Effector memory CD8-positive, alpha-beta T cell (primary cell): ENCODE data around the gene AKR1C8.
"Not testable (repeated sequence)": the region's sequence is repeated elsewhere in the genome, so short reads cannot be mapped to it uniquely, and the experiment has no call there.

Source experiments
- ATAC-seq: fragments of 150-1000 bp; cut with Tn5 transposase; replicated peaks from 2 replicates; pipeline ENCODE4 v1.10.0; 2021; ENCODE audit warnings: mild to moderate bottlenecking, moderate library complexity
- DNase-seq, 3 experiments: peaks; one replicate each; pipeline ENCODE4 v3.0.0; 2021
- H3K27ac Mint-ChIP-seq, 2 donors: one replicate each; pipeline ENCODE4 v1.8.0; 2022; ENCODE audit warnings: mild to moderate bottlenecking in 2 of 2, mixed read lengths in 2 of 2, moderate library complexity in 2 of 2
- H3K27me3 Mint-ChIP-seq, 2 donors: one replicate each; pipeline ENCODE4 v1.8.0; 2022; ENCODE audit warnings: mixed read lengths in 2 of 2
- H3K36me3 Mint-ChIP-seq: one replicate; pipeline ENCODE4 v1.8.0; 2022; ENCODE audit warnings: mild to moderate bottlenecking, moderate library complexity, mixed read lengths; ENCODE audit not compliant: insufficient read depth
- H3K4me1 Mint-ChIP-seq, 2 donors: one replicate each; pipeline ENCODE4 v1.8.0; 2022; ENCODE audit warnings: low read depth in 2 of 2, mixed read lengths in 2 of 2
- H3K4me3 Mint-ChIP-seq, 2 donors: one replicate each; pipeline ENCODE4 v1.8.0; 2022; ENCODE audit warnings: mild to moderate bottlenecking in 2 of 2, mixed read lengths in 2 of 2, moderate library complexity in 2 of 2
- H3K9me3 Mint-ChIP-seq, 2 donors: one replicate each; pipeline ENCODE4 v1.8.0; 2022; ENCODE audit warnings: mixed read lengths in 2 of 2

Gene AKR1C8

GRCh38 chr10:5117026-5117425 is 67.9 kb downstream of the AKR1C8 start:
- Mint-ChIP-seq H3K27ac (no peak overlapping the region), H3K27me3 (no peaks in the 10 kb centered on the region), H3K36me3 (no peaks in the 10 kb centered on the region), H3K4me3 (no peak overlapping the region), H3K4me1 (no peaks in the 10 kb centered on the region), H3K9me3 (no peaks in the 10 kb centered on the region)
- DNase-seq (no peak), ATAC-seq (no peak)

DNA sequence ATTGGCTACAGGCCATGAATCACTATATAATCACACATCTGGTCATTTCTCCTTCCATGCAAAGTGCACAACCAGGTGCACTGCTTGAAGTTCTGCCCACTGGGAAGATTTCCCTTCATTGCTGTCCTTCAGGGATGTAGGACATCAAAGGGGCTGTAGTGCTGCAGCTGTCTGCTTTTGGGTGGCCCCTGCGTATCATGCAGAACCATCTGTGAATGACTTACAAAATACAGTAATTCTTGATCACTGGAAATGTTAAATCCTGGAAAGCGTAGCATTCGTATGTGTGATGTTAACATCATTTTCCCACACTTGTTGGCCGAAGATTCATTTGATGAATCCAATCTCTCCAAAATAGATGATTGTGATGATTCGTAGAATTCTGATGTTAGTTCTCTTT is 68.3 kb downstream of the AKR1C8 start:
- H3K4me1 Mint-ChIP-seq = no peaks in the 10 kb centered on the region
- H3K4me3 Mint-ChIP-seq = no peak overlapping the region
- H3K36me3 Mint-ChIP-seq = no peaks in the 10 kb centered on the region
- H3K9me3 Mint-ChIP-seq = no peaks in the 10 kb centered on the region
- H3K27me3 Mint-ChIP-seq = no peaks in the 10 kb centered on the region
- DNase-seq (no peak), ATAC-seq (no peak)
- H3K27ac Mint-ChIP-seq = no peak overlapping the region

GRCh38 chr10:5109861-5110260 is 75.1 kb downstream of the AKR1C8 start:
- not testable (repeated sequence) for H3K27ac Mint-ChIP-seq, ATAC-seq, H3K4me1 Mint-ChIP-seq, H3K27me3 Mint-ChIP-seq, H3K4me3 Mint-ChIP-seq, H3K9me3 Mint-ChIP-seq, H3K36me3 Mint-ChIP-seq, DNase-seq

DNA sequence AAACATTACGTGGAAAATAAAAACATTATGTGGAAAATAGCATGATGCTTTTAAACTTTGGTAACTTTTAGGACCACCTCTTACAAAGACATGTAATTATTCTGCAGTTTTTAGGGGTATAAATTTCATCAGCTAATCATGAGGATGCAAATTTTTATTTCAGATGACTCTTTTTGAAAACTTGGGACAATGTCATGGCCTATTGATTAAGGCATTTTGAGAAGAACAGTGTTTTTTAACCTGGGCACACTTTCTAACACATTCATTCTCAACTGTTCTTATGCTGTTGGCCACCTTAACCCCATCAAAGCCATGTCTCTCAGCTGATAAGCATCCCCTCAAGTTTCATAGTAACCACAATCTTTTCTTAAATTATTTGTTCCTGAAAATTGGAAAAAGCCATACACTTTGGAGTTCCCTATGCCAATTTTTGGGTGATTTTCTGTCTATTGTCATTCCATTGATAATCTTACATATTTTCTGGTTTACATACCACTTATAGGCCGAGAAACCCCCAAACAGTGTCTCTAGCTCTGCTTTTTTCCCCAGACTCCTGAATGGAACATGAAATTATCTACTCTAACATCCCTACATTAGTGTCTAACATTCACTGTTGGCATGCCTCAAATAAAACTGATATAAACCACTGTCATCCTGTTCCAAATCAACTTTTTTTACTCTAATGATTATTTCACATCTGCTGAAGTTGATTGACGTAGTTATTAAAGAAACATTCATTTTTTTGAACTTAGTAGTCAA is 76.1 kb downstream of the AKR1C8 start:
- DNase-seq (no peak), ATAC-seq (no peak)
- Mint-ChIP-seq H3K9me3 (peaks cover 3 to 6% of the 10 kb centered on the region in 2 donors), H3K4me1 (no peaks in the 10 kb centered on the region), H3K36me3 (no peaks in the 10 kb centered on the region), H3K4me3 (no peak overlapping the region), H3K27me3 (no peaks in the 10 kb centered on the region), H3K27ac (no peak overlapping the region)

DNA sequence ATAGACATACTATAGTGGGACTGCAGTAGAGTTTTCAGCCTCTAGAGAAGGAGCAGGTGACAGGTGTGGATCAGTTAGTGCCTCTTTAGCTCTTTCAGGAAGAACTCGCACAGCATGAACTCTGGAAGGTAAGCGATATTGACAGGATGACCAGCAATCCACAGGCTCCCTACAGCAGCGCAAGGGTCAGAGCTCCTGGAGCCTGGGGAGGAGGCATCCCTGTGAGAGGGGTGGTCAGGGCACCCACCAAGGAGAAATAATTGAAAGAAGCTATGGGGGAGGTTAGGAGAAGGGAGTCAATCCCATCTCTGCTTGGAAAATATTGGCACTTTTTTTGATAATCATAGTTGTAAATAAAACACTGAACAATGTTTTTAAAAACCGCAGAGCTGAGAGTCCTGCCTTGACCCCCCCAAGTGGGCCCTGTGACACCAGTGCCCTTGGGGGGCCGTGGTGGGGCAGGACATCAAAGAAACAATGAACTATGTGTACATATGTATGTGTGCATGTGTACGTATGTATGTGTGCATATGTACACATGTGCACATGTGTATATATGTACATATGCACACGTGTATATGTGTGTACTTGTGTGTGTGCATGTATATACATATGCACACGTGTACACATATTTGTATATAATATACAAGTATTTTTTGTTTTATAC is 77.0 kb downstream of the AKR1C8 start:
- no peak overlapping the region for H3K27ac Mint-ChIP-seq
- no peak for DNase-seq
- no peaks in the 10 kb centered on the region for H3K4me1 Mint-ChIP-seq
- H3K27me3 Mint-ChIP-seq = no peaks in the 10 kb centered on the region
- H3K9me3 Mint-ChIP-seq = peaks cover 3 to 6% of the 10 kb centered on the region in 2 donors
- H3K4me3 Mint-ChIP-seq = no peak overlapping the region
- H3K36me3 Mint-ChIP-seq = no peaks in the 10 kb centered on the region
- ATAC-seq = no peak

DNA sequence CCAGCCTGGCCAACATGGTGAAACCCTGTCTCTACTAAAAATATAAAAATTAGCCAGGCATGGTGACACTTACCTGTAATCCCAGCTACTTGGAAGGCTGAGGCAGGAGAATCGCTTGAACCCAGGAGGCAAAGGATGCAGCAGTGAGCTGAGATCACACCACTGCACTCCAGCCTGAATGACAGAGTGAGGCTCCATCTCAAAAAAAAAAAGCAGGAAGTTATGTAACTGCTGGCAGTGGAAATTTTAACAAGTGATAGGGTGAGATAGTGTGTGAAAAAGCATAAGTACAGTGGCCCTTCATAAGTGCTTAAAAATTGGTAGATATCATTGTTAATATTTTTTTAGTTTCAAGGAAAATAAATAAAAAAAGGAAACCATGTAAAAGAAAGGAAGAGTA is 78.4 kb downstream of the AKR1C8 start:
- no peaks in the 10 kb centered on the region for H3K36me3 Mint-ChIP-seq
- no peak for ATAC-seq
- H3K9me3 Mint-ChIP-seq = peaks cover 3 to 6% of the 10 kb centered on the region in 2 donors
- DNase-seq = no peak
- no peaks in the 10 kb centered on the region for H3K27me3 Mint-ChIP-seq
- H3K27ac Mint-ChIP-seq = no peak overlapping the region
- no peak overlapping the region for H3K4me3 Mint-ChIP-seq
- no peaks in the 10 kb centered on the region for H3K4me1 Mint-ChIP-seq

GRCh38 chr10:5105626-5106025 is 79.3 kb downstream of the AKR1C8 start:
- H3K36me3 Mint-ChIP-seq = no peaks in the 10 kb centered on the region
- H3K9me3 Mint-ChIP-seq = peaks cover 2% of the 10 kb centered on the region in 2 donors

More at GRCh38 chr10:5105626-5106025, 79.3 kb downstream of the AKR1C8 start:
- Mint-ChIP-seq H3K27me3 (no peaks in the 10 kb centered on the region), H3K27ac (no peak overlapping the region), H3K4me3 (no peak overlapping the region), H3K4me1 (no peaks in the 10 kb centered on the region)
- DNase-seq (no peak), ATAC-seq (no peak)
